K562 (cell line): ENCODE data around the gene DHRS12. TPM values are rescaled to one million over a fixed set of nuclear protein-coding genes. Genes with fewer than 3 reads are reported as not detected.

Source experiments
- ELF1 ChIP-seq: fragments of 200-800 bp; sonication (Bioruptor generic); IDR thresholded peaks from 2 replicates; pipeline ENCODE4 v1.6.1; 2016; ENCODE audit warnings: missing genetic modification characterization, missing compliant biosample characterization
- KAT7 ChIP-seq: sonication (generic); formaldehyde crosslinking; IDR thresholded peaks from 2 replicates; pipeline ENCODE4 v1.8.0; 2022; ENCODE audit warnings: missing genetic modification reagents, mild to moderate bottlenecking, borderline replicate concordance
- REST ChIP-seq, 2 experiments: fragments of 450-650 bp; formaldehyde crosslinking in 1 of 2; IDR thresholded peaks; 2 replicates each; pipeline versions ENCODE4 v1.4.0 to v1.6.1; 2014 to 2020; ENCODE audit warnings: mild to moderate bottlenecking in 2 of 2, borderline replicate concordance in 1 of 2, low read depth in 1 of 2
- TAL1 ChIP-seq: fragments of 450-650 bp; IDR thresholded peaks from 2 replicates; pipeline ENCODE4 v1.6.1; 2016; ENCODE audit warnings: mild to moderate bottlenecking
- UBTF ChIP-seq, 2 experiments: IDR thresholded peaks; 2 replicates each; pipeline ENCODE4 v1.6.1; 2012; ENCODE audit warnings: improper control_type of control experiment in 2 of 2, low read depth in 2 of 2, low read length in 2 of 2, borderline replicate concordance in 1 of 2
- ZBTB9 ChIP-seq: fragments of 450-650 bp; formaldehyde crosslinking; IDR thresholded peaks from 2 replicates; pipeline ENCODE4 v1.4.0; 2020; ENCODE audit warnings: mild to moderate bottlenecking, moderate library complexity
- polyA plus RNA-seq, 8 experiments: library from polyadenylated mRNA; depleted of rRNA in 4 of 8; stranded (reverse) in 5 of 8; unstranded in 3 of 8; fragments of >200 nt; fragmentation: Nextera tagmentation in 2 of 8; fragmentation: Illumina TruSeq in 1 of 8; extraction: Ambion mirVana in 2 of 8; extraction: Trizol in 1 of 8; gene quantifications; 2 replicates each; pipeline versions ENCODE4 v1.2.1 to v1.2.3, GENCODE V29; 2011 to 2014; ENCODE audit warnings: inconsistent platforms in 1 of 8, missing spikeins in 1 of 8
- total RNA-seq, 7 experiments: library from RNA; depleted of rRNA in 6 of 7; stranded (reverse); fragments of >200 nt in 6 of 7; fragmentation: Illumina TruSeq in 2 of 7; extraction: Trizol in 2 of 7; gene quantifications; 2 replicates each; pipeline versions ENCODE4 v1.2.1 to v1.2.3, GENCODE V29; 2011 to 2021; ENCODE audit warnings: low replicate concordance in 1 of 7

DHRS12 gene
- total and polyA plus RNA-seq, 9 of the 15 experiments (the other 6 are each of a cell fraction or from before 2014, with no cell fraction given): 0.62 to 2.7 (median 0.98) TPM

GRCh38 chr13:51840917-51841316, 37.0 kb upstream of the DHRS12 start (continued):
- no peak for TF ChIP-seq REST (IDR thresholded peaks at IDR 0.05; ENCODE audit: borderline replicate concordance)
- TF ChIP-seq REST (CRISPR knock-in tag; IDR thresholded peaks at IDR 0.05; ENCODE audit: low read depth): no peak
- TF ChIP-seq ZBTB9 (CRISPR knock-in tag): peak; percentile 69; the same call in 1 of the 2 replicates
- no peak for TF ChIP-seq KAT7 (CRISPR knock-in tag)
- no peak for TF ChIP-seq ELF1 (tag)
- peak; percentile 25; the same call in 1 of the 2 replicates for TF ChIP-seq TAL1
- no peak for TF ChIP-seq UBTF (IDR thresholded peaks at IDR 0.05; ENCODE audit: borderline replicate concordance in 1 of 2, low read depth in 2 of 2, low read length in 2 of 2)
